ENCODE measurements around the gene SH3BP4.

- no peak for TF ChIP-seq CTCF (IDR thresholded peaks at IDR 0.05)
- TF ChIP-seq EP300 (IDR thresholded peaks at IDR 0.05) = no peak
- no peak for TF ChIP-seq POLR2AphosphoS5 (IDR thresholded peaks at IDR 0.05)
- no peak for TF ChIP-seq POLR2A (IDR thresholded peaks at IDR 0.05)
Observed at GRCh38 chr2:234974501-234975385, 22.9 kb downstream of the SH3BP4 start.

Measured in gastroesophageal sphincter (tissue), 3 donors.